ENCODE measurements around the gene CHCHD6.

- TF ChIP-seq CTCF (IDR thresholded peaks at IDR 0.05; ENCODE audit: borderline replicate concordance, extremely low read depth, low read length, poor library complexity, severe bottlenecking) (no peak), EZH2 (IDR thresholded peaks at IDR 0.05; ENCODE audit: borderline replicate concordance, low read depth, low read length, severe bottlenecking) (no peak)
These were observed 47.5 kb upstream of the CHCHD6 start for GRCh38 chr3:126656371-126657134.

Measured in DND-41 (cell line).